ENCODE measurements around the gene CD93.

Gene CD93

GRCh38 chr20:23052904-23053303 is 33.2 kb downstream of the CD93 start:
- no peak for DNase-seq

GRCh38 chr20:23050847-23051627 is 35.1 kb downstream of the CD93 start:
- no peak for DNase-seq

- no peak for DNase-seq
Observed at GRCh38 chr20:23050076-23050838, 35.9 kb downstream of the CD93 start.

GRCh38 chr20:23049201-23050075 is 36.7 kb downstream of the CD93 start, which contains the start of gene THBD:
Gene THBD, minus strand, starts transcription at chr20:23049672. Its CDS starts 168 bp downstream, at chr20:23049504.
- DNase-seq: no peak

GRCh38 chr20:23048283-23049200 is 37.6 kb downstream of the CD93 start:
- no peak for DNase-seq

- DNase-seq: no peak
Observed at GRCh38 chr20:23047738-23048214, 38.3 kb downstream of the CD93 start.

GRCh38 chr20:23047001-23047737 is 39.0 kb downstream of the CD93 start:
- DNase-seq: no peak

- no peak for DNase-seq
Observed at GRCh38 chr20:23046431-23046830, 39.7 kb downstream of the CD93 start.

GRCh38 chr20:23043376-23043775 is 42.7 kb downstream of the CD93 start:
- no peak for DNase-seq

GRCh38 chr20:23042270-23042669 is 43.9 kb downstream of the CD93 start:
- no peak for DNase-seq

- DNase-seq: no peak
Observed at GRCh38 chr20:23039885-23040508, 46.1 kb downstream of the CD93 start.

- DNase-seq: no peak
Observed at GRCh38 chr20:23039136-23039875, 46.8 kb downstream of the CD93 start.

- DNase-seq: no peak
Observed at GRCh38 chr20:23037017-23037481, 49.1 kb downstream of the CD93 start.

- no peak for DNase-seq
Observed at GRCh38 chr20:23036371-23036770, 49.8 kb downstream of the CD93 start.

GRCh38 chr20:23035731-23036130 is 50.4 kb downstream of the CD93 start:
- no peak for DNase-seq

- DNase-seq: no peak
Observed at GRCh38 chr20:23034721-23035671, 51.1 kb downstream of the CD93 start, which contains the start of gene SSTR4. Gene SSTR4, plus strand, starts transcription at chr20:23035312. Its CDS starts 172 bp downstream, at chr20:23035484.

- no peak for DNase-seq
Observed at GRCh38 chr20:23033918-23034317, 52.2 kb downstream of the CD93 start.

GRCh38 chr20:23032750-23033078 is 53.4 kb downstream of the CD93 start:
- DNase-seq: no peak
